Inflammatory macrophage (primary cell): ENCODE data around the gene LYRM2.

Source experiments
- DNase-seq, 2 donors: peaks; one replicate each; pipeline ENCODE4 v3.0.0-alpha.2; 2020 to 2022

The LYRM2 gene

GRCh38 chr6:89590133-89590532, 48.4 kb downstream of the LYRM2 start:
- no peak for DNase-seq

GRCh38 chr6:89589297-89590025, 49.1 kb downstream of the LYRM2 start:
- DNase-seq: no peak

GRCh38 chr6:89585154-89585553, 53.4 kb downstream of the LYRM2 start:
- DNase-seq: no peak

GRCh38 chr6:89584539-89584938, 54.0 kb downstream of the LYRM2 start:
- DNase-seq: no peak

- DNase-seq: no peak
These were observed 55.0 kb downstream of the LYRM2 start for GRCh38 chr6:89583559-89583958.

GRCh38 chr6:89582669-89583325, 55.8 kb downstream of the LYRM2 start:
- DNase-seq: no peak

- no peak for DNase-seq
These were observed 56.9 kb downstream of the LYRM2 start for GRCh38 chr6:89581689-89582088.

- DNase-seq: no peak
These were observed 57.4 kb downstream of the LYRM2 start for GRCh38 chr6:89580997-89581666.

GRCh38 chr6:89575562-89575960, 63.0 kb downstream of the LYRM2 start:
- no peak for DNase-seq

- DNase-seq: no peak
These were observed 63.5 kb downstream of the LYRM2 start for GRCh38 chr6:89574910-89575561.

- DNase-seq: no peak
These were observed 70.7 kb downstream of the LYRM2 start for GRCh38 chr6:89567630-89568390.

- DNase-seq: no peak
These were observed 71.5 kb downstream of the LYRM2 start for GRCh38 chr6:89566930-89567629.

GRCh38 chr6:89566008-89566800, 72.3 kb downstream of the LYRM2 start:
- no peak for DNase-seq

GRCh38 chr6:89564752-89565427, 73.7 kb downstream of the LYRM2 start:
- no peak for DNase-seq

GRCh38 chr6:89563866-89564265, 74.7 kb downstream of the LYRM2 start:
- DNase-seq: no peak

GRCh38 chr6:89562093-89562973, 76.2 kb downstream of the LYRM2 start:
- DNase-seq: no peak

- no peak for DNase-seq
These were observed 79.1 kb downstream of the LYRM2 start for GRCh38 chr6:89559487-89559886.

GRCh38 chr6:89555806-89556205, 82.7 kb downstream of the LYRM2 start:
- DNase-seq: no peak

GRCh38 chr6:89555031-89555430, 83.5 kb downstream of the LYRM2 start:
- no peak for DNase-seq
